B cell (primary cell): Measurements from ENCODE around the gene HMOX1. TPM values are rescaled to one million over a fixed set of nuclear protein-coding genes. Genes with fewer than 3 reads are reported as not detected.

Experiments used
- ATAC-seq: fragments of 200-7000 bp; cut with Tn5 transposase; one replicate; pipeline ENCODE4 v1.10.0; 2021; ENCODE audit warnings: low read depth, mild to moderate bottlenecking, moderate number of reproducible peaks, moderate library complexity
- CTCF ChIA-PET: fragments of 350-600 bp; sonication (Branson Sonifier 250); formaldehyde crosslinking; loops from one replicate; lab custom pipeline; 2021; ENCODE audit warnings: antibody characterized with exemption, inconsistent platforms; lab: Charles Lee
- POLR2A ChIA-PET: fragments of 350-600 bp; sonication (Branson Sonifier 250); formaldehyde crosslinking; loops from one replicate; lab custom pipeline; 2021; ENCODE audit warnings: antibody characterized with exemption; lab: Charles Lee
- DNase-seq: peaks from one replicate; pipeline ENCODE4 v3.0.0; 2013
- H2AFZ ChIP-seq: 2 replicates; pipeline ENCODE4 v1.6.1; 2012; ENCODE audit warnings: mild to moderate bottlenecking, low read depth, low read length; ENCODE audit not compliant: insufficient read depth, poor library complexity, severe bottlenecking
- H3K27ac ChIP-seq, 2 donors: 1 replicate in 1 of 2; 2 replicates in 1 of 2; pipeline ENCODE4 v1.5.1; 2012 to 2013; ENCODE audit warnings: low read length in 2 of 2, mild to moderate bottlenecking in 2 of 2, moderate library complexity in 1 of 2
- H3K27me3 ChIP-seq, 4 experiments: fragments of 200-600 bp in 1 of 4; sonication (generic) in 1 of 4; replicated peaks in 1 of 4; 1 replicate in 2 of 4; 2 replicates in 2 of 4; pipeline versions ENCODE4 v1.6.1 to v1.7.0; 2013 to 2016; ENCODE audit warnings: low read length in 3 of 4, mild to moderate bottlenecking in 2 of 4, mixed read lengths in 1 of 4, moderate library complexity in 1 of 4; ENCODE audit not compliant: insufficient read depth in 4 of 4, control insufficient read depth in 3 of 4; ENCODE audit errors: control extremely low read depth in 1 of 4
- H3K36me3 ChIP-seq, 2 experiments: replicated peaks in 1 of 2; 1 replicate in 1 of 2; 2 replicates in 1 of 2; pipeline versions ENCODE4 v1.6.1 to v1.7.1; 2013; ENCODE audit warnings: low read length in 1 of 2; ENCODE audit not compliant: insufficient read depth in 2 of 2, control insufficient read depth in 1 of 2; ENCODE audit errors: control extremely low read depth in 1 of 2, extremely low read depth in 1 of 2
- H3K4me1 ChIP-seq, 2 donors: fragments of 200-600 bp in 1 of 2; sonication (generic) in 1 of 2; 1 replicate in 1 of 2; 2 replicates in 1 of 2; pipeline versions ENCODE4 v1.5.1 to v1.6.1; 2013 to 2017; ENCODE audit warnings: low read length in 2 of 2; ENCODE audit not compliant: control insufficient read depth in 2 of 2, insufficient read depth in 2 of 2
- H3K4me2 ChIP-seq: replicated peaks from 2 replicates; pipeline ENCODE3; 2012; ENCODE audit warnings: mild to moderate bottlenecking, low read depth, low read length; ENCODE audit not compliant: poor library complexity, severe bottlenecking
- H3K4me3 ChIP-seq, 5 experiments: fragments of 200-600 bp in 1 of 5; sonication (generic) in 1 of 5; 1 replicate in 3 of 5; 2 replicates in 2 of 5; pipeline versions ENCODE4 v1.5.1 to v1.7.0; 2011 to 2016; ENCODE audit warnings: low read length in 4 of 5, mild to moderate bottlenecking in 4 of 5, low read depth in 2 of 5, control low read depth in 1 of 5, moderate library complexity in 1 of 5; ENCODE audit not compliant: insufficient read depth in 1 of 5; ENCODE audit errors: control extremely low read depth in 1 of 5, extremely low read depth in 1 of 5
- H3K79me2 ChIP-seq: fragments of 200-600 bp; sonication (generic); one replicate; pipeline ENCODE4 v1.6.0; 2016; ENCODE audit warnings: low read length; ENCODE audit not compliant: control insufficient read depth, insufficient read depth
- H3K9ac ChIP-seq: fragments of 200-600 bp; sonication (generic); 2 replicates; pipeline ENCODE4 v1.6.1; 2017; ENCODE audit warnings: mild to moderate bottlenecking, low read length, moderate library complexity
- H3K9me3 ChIP-seq, 3 donors: one replicate each; pipeline versions ENCODE4 v1.6.1 to v1.7.1; 2013; ENCODE audit warnings: low read length in 2 of 3; ENCODE audit not compliant: control insufficient read depth in 2 of 3, insufficient read depth in 1 of 3; ENCODE audit errors: control extremely low read depth in 1 of 3
- H4K20me1 ChIP-seq: 2 replicates; pipeline ENCODE4 v1.6.0; 2012; ENCODE audit warnings: mild to moderate bottlenecking, low read length; ENCODE audit not compliant: insufficient read depth, control insufficient read depth, poor library complexity, severe bottlenecking
- H3K27ac Mint-ChIP-seq: one replicate; pipeline ENCODE4 v1.8.0; 2021; ENCODE audit warnings: mixed read lengths
- H3K27me3 Mint-ChIP-seq: one replicate; pipeline ENCODE4 v1.8.0; 2021; ENCODE audit warnings: mixed read lengths
- H3K4me1 Mint-ChIP-seq: one replicate; pipeline ENCODE4 v1.8.0; 2021; ENCODE audit warnings: mixed read lengths
- H3K4me3 Mint-ChIP-seq: one replicate; pipeline ENCODE4 v1.8.0; 2021; ENCODE audit warnings: mixed read lengths
- H3K9me3 Mint-ChIP-seq: one replicate; pipeline ENCODE4 v1.8.0; 2022; ENCODE audit warnings: mixed read lengths; ENCODE audit not compliant: insufficient read depth
- CTCF ChIP-seq: fragments of 200-600 bp; IDR thresholded peaks from one replicate; pipeline ENCODE4 v1.8.0; 2022; ENCODE audit warnings: antibody characterized with exemption, mild to moderate bottlenecking
- EZH2 ChIP-seq: IDR thresholded peaks from 2 replicates; pipeline ENCODE4 v1.6.1; 2012; ENCODE audit warnings: borderline replicate concordance, low read depth, mild to moderate bottlenecking, moderate library complexity, low read length; ENCODE audit not compliant: insufficient read depth, poor library complexity, severe bottlenecking
- WGBS: methylation state at CpG from one replicate; pipeline ENCODE4 v1.1.5; 2013; ENCODE audit warnings: missing lambda C conversion rate; ENCODE audit not compliant: insufficient coverage; 5-methylcytosine and 5-hydroxymethylcytosine counted together
- intact Hi-C: fragments of 100-400 bp; cut with micrococcal nuclease; formaldehyde crosslinking; loops from one replicate; pipeline ENCODE4 v1.10.0; 2022
- polyA plus RNA-seq: library from polyadenylated mRNA; depleted of rRNA; stranded (reverse); fragments of >200 nt; gene quantifications from 2 replicates; pipeline ENCODE4 v1.2.3, GENCODE V29; 2012
- total RNA-seq, 2 donors: library from RNA; stranded (reverse); fragments of 120-200 nt in 1 of 2; gene quantifications; 1 replicate in 1 of 2; 2 replicates in 1 of 2; pipeline versions ENCODE4 v1.2.3 to v1.2.4, GENCODE V29; 2013 to 2022

The HMOX1 gene
- total and polyA plus RNA-seq, 2 donors (not counting 1 experiment from before 2014, with no cell fraction given) = 9.4 to 21.9 TPM

GRCh38 chr22:35357883-35358621 is 22.8 kb upstream of the HMOX1 start:
- Histone ChIP-seq H3K36me3 (no peaks in the 10 kb centered on the region), H3K9me3 (peaks cover 0 to 21% (median 0%) of the 10 kb centered on the region in 3 donors), H3K27me3 (no peaks in the 10 kb centered on the region), H3K4me2 (no peak overlapping the region), H2AFZ (no peak overlapping the region), H3K79me2 (no peaks in the 10 kb centered on the region), H4K20me1 (no peaks in the 10 kb centered on the region), H3K27ac (no peak overlapping the region), H3K4me3 (no peak overlapping the region), H3K4me1 (peaks cover 22 to 37% of the 10 kb centered on the region in 2 donors), H3K9ac (no peak overlapping the region)
- no peak for DNase-seq
- H3K4me3 Mint-ChIP-seq = no peak overlapping the region
- WGBS = 92% methylated on average over 2 of the region's 6 CpGs
- H3K27me3 Mint-ChIP-seq = no peaks in the 10 kb centered on the region
- H3K4me1 Mint-ChIP-seq = peaks cover 44% of the 10 kb centered on the region
- no peaks in the 10 kb centered on the region for H3K9me3 Mint-ChIP-seq
- peak overlapping the region; percentile 57 for H3K27ac Mint-ChIP-seq
- POLR2A ChIA-PET = interaction anchor here (0.7 to 1.1 kb wide), 2 partner anchors 9 to 52 kb away, joined by 3 to 6 read pairs; no protein-coding TSS in a partner anchor
- TF ChIP-seq EZH2 = no peak
- TF ChIP-seq CTCF = no peak
- CTCF ChIA-PET = interaction anchor here (1.2 to 13.9 kb wide), 4 partner anchors 10 to 222 kb away, joined by 3 to 311 read pairs (median 6); no protein-coding TSS in a partner anchor
- intact Hi-C loops = no loop called here
- no peak for ATAC-seq
